GM21529 (cell line): Measurements from ENCODE around the gene TUBB8.
"Not testable (repeated sequence)": the region's sequence is repeated elsewhere in the genome, so short reads cannot be mapped to it uniquely, and the experiment has no call there.

Experiments used
- ATAC-seq: cut with Tn5 transposase; IDR thresholded peaks from one replicate; pipeline ENCODE4 v1.9.1; 2021; ENCODE audit not compliant: unreplicated experiment

Gene TUBB8

DNA sequence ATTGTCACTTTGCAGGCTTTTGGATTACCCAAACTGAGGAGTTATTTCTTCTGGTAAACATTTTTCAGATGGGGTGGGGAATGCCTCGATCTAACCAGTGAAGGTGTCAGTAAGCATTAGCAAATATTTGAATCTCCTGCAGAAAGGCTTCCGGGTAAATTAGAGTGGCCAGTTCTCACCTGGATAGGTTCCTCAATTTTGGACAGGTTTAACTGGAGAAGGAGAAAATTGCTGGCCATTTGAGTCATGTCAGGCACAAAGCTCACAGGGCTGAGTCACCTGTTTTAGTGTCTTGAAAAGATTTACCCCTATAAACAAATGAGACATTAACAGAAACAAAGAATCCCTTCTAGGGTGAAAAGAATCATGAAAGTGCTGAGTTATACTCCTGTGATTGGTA is 830 bp upstream of the TUBB8 start:
- ATAC-seq, result not testable (repeated sequence)

DNA sequence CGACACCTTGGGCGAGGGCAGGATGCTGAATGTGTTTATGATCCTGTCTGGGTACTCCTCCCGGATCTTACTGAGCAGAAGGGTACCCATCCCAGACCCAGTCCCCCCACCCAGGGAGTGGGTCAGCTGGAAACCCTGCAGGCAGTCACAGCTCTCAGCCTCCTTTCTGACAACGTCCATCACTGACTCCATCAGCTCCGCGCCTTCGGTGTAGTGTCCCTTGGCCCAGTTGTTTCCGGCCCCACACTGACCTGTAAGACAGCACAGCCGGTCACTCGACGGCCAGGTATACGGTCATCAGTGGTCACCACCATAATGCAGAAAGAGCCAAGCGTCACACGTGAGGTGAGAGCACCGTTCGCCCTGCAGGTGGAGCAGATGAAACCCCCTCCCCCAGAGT is 1.2 kb downstream of the TUBB8 start:
- not testable (repeated sequence) for ATAC-seq

DNA sequence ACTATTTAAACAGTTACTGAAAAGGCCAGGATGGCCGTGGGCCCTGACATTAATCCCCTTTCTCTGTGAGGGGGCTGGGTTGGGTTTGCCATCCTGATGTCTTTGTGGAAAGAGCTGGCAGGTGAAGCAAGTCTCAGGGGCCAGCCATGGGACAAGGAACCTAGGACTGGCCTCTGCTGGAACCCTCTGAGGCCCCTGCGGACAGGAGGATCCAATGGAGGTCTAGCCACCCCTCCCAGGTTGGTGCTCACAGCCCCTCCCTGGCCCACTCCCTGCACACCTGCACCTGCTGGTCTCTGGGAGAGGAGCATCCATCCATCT is 35.8 kb downstream of the TUBB8 start:
- ATAC-seq, result not testable (repeated sequence)

DNA sequence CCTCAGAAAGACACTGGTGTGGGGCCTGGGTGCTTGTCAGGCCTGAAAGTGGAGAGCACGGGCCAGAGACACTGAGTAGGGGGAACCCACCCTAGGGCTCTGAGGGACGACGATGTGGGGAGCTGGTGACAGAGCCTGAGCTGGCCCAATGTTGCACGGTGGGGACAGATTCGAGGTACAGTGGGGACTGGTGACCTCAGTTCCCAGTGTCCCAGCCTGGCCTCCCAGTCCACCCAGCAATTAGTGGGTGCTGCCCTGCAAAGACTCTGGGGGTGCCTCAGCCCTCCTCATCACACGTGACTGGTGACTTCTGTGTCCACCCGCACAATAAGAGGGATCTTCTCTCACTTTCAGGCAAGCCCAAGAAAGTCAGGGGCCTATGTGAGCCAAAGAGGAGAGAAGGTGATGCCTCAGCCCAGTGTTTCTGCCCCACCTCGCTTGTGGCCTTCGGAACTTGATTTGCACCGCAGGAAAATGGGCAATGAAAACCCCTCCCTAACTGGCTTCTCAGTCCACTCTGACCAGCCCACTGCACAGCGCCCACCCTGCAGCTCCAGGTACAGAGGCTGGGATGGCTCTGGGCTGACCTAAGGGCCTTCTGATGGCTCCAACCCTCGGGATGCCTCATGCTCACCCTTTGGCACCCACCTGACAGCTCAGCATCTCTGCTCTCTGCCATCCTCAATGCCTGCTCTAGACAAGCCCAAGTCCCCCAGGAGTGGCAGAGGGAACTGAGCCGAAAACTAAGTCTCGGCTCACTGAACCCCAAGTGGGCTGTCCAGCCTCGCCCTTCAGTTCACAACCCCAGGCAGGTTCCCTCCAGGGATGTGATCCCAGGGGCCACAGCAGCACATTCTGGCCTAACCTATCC is 36.4 kb downstream of the TUBB8 start:
- ATAC-seq, result not testable (repeated sequence)

- not testable (repeated sequence) for ATAC-seq
Observed at GRCh38 chr10:11260-11659, 37.8 kb downstream of the TUBB8 start.

DNA sequence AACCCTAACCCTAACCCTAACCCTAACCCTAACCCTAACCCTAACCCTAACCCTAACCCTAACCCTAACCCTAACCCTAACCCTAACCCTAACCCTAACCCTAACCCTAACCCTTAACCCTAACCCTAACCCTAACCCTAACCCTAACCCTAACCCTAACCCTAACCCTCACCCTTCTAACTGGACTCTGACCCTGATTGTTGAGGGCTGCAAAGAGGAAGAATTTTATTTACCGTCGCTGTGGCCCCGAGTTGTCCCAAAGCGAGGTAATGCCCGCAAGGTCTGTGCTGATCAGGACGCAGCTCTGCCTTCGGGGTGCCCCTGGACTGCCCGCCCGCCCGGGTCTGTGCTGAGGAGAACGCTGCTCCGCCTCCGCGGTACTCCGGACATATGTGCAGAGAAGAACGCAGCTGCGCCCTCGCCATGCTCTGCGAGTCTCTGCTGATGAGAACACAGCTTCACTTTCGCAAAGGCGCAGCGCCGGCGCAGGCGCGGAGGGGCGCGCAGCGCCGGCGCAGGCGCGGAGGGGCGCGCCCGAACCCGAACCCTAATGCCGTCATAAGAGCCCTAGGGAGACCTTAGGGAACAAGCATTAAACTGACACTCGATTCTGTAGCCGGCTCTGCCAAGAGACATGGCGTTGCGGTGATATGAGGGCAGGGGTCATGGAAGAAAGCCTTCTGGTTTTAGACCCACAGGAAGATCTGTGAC is 38.7 kb downstream of the TUBB8 start:
- ATAC-seq, result not testable (repeated sequence)
